Keratinocyte (primary cell): Measurements from ENCODE around the gene FAM185A. TPM values are rescaled to one million over a fixed set of nuclear protein-coding genes. Genes with fewer than 3 reads are reported as not detected.

Experiments
- DNase-seq: peaks from one replicate; pipeline ENCODE4 v3.0.0-alpha.2; 2011; ENCODE audit warnings: low read depth, missing footprints, low spot score
- FAIRE-seq: peaks from 2 replicates; lab custom pipeline; 2011; peaks lifted over from hg19 to GRCh38; lab: Jason Lieb, UNC
- H2AFZ ChIP-seq: 2 replicates; pipeline ENCODE4 v1.6.0; 2012; ENCODE audit warnings: low read length, control low read depth, inconsistent platforms; ENCODE audit not compliant: control insufficient read depth
- H3K27ac ChIP-seq: 2 replicates; pipeline ENCODE4 v1.5.1; 2011; ENCODE audit warnings: low read length; ENCODE audit not compliant: control insufficient read depth, insufficient read depth
- H3K27me3 ChIP-seq: 3 replicates; pipeline ENCODE4 v1.6.0; 2011; ENCODE audit warnings: low read length; ENCODE audit not compliant: control insufficient read depth, insufficient read depth; ENCODE audit errors: extremely low read depth
- H3K36me3 ChIP-seq, 2 experiments: 2 replicates in 1 of 2; 3 replicates in 1 of 2; pipeline ENCODE4 v1.5.1; 2011; ENCODE audit warnings: low read length in 2 of 2, mild to moderate bottlenecking in 1 of 2; ENCODE audit not compliant: control insufficient read depth in 2 of 2, insufficient read depth in 2 of 2; ENCODE audit errors: extremely low read depth in 1 of 2
- H3K4me1 ChIP-seq: 3 replicates; pipeline ENCODE4 v1.5.1; 2011; ENCODE audit warnings: low read length; ENCODE audit not compliant: control insufficient read depth, insufficient read depth; ENCODE audit errors: extremely low read depth
- H3K4me2 ChIP-seq: 3 replicates; pipeline ENCODE4 v1.6.0; 2011; ENCODE audit warnings: low read depth, low read length; ENCODE audit not compliant: control insufficient read depth, insufficient read depth; ENCODE audit errors: extremely low read depth
- H3K4me3 ChIP-seq, 3 experiments: fragments of 200-600 bp in 1 of 3; sonication (generic) in 1 of 3; 2 replicates in 2 of 3; 3 replicates in 1 of 3; pipeline ENCODE4 v1.5.1; 2011 to 2016; ENCODE audit warnings: low read length in 3 of 3, mild to moderate bottlenecking in 3 of 3, control low read depth in 2 of 3, inconsistent platforms in 1 of 3, low read depth in 1 of 3, mixed read lengths in 1 of 3, mixed run types in 1 of 3, moderate library complexity in 1 of 3; ENCODE audit not compliant: control insufficient read depth in 2 of 3, insufficient read depth in 2 of 3; ENCODE audit errors: extremely low read depth in 1 of 3
- H3K79me2 ChIP-seq: 2 replicates; pipeline ENCODE4 v1.6.0; 2012; ENCODE audit warnings: low read length; ENCODE audit not compliant: control insufficient read depth, insufficient read depth
- H3K9ac ChIP-seq: 3 replicates; pipeline ENCODE4 v1.6.0; 2011; ENCODE audit warnings: low read length; ENCODE audit not compliant: control insufficient read depth, insufficient read depth; ENCODE audit errors: extremely low read depth
- H3K9me1 ChIP-seq: 3 replicates; pipeline ENCODE4 v1.6.0; 2011; ENCODE audit warnings: low read length; ENCODE audit not compliant: control insufficient read depth, insufficient read depth; ENCODE audit errors: extremely low read depth
- H3K9me3 ChIP-seq: 2 replicates; pipeline ENCODE4 v1.5.1; 2012; ENCODE audit warnings: low read depth, low read length; ENCODE audit not compliant: control insufficient read depth
- H4K20me1 ChIP-seq: 3 replicates; pipeline ENCODE4 v1.6.0; 2011; ENCODE audit warnings: low read length; ENCODE audit not compliant: control insufficient read depth, insufficient read depth; ENCODE audit errors: extremely low read depth
- CTCF ChIP-seq, 3 experiments: IDR thresholded peaks in 1 of 3; conservative IDR thresholded peaks in 1 of 3; optimal IDR thresholded peaks in 1 of 3; 2 replicates in 2 of 3; 3 replicates in 1 of 3; pipeline versions ENCODE3 to v1.5.1; 2011; ENCODE audit warnings: low read length in 3 of 3, mild to moderate bottlenecking in 3 of 3, moderate library complexity in 2 of 3, control low read depth in 1 of 3, inconsistent platforms in 1 of 3; ENCODE audit not compliant: insufficient read depth in 2 of 3; ENCODE audit errors: extremely low read depth in 1 of 3
- EZH2 ChIP-seq: IDR thresholded peaks from one replicate; pipeline ENCODE4 v1.6.1; 2012; ENCODE audit warnings: inconsistent platforms, mild to moderate bottlenecking, low read length, moderate library complexity
- dilution Hi-C: fragments of 300-500 bp; cut with MboI; formaldehyde crosslinking; loops from one replicate; pipeline ENCODE4 v1.7.0; 2020; ENCODE audit warnings: low sequenced_read_pairs; ENCODE audit not compliant: extremely low pct_ligation_motif_present
- polyA plus RNA-seq, 5 experiments: library from polyadenylated mRNA; depleted of rRNA in 3 of 5; stranded (reverse) in 3 of 5; stranded (forward) in 1 of 5; unstranded in 1 of 5; fragments of >200 nt; gene quantifications; 1 replicate in 1 of 5; 2 replicates in 3 of 5; 3 replicates in 1 of 5; pipeline versions ENCODE4 v1.2.1 to v1.2.3, GENCODE V29; 2011 to 2012; ENCODE audit warnings: missing spikeins in 2 of 5, low read depth in 1 of 5, low replicate concordance in 1 of 5

FAM185A gene
- polyA plus RNA-seq, 1 donor (not counting 4 experiments of a cell fraction or from before 2014, with no cell fraction given), result 7.3 TPM

GRCh38 chr7:102832674-102833073 is 83.9 kb downstream of the FAM185A start:
- H3K4me2 ChIP-seq, result no peak overlapping the region
- no peak overlapping the region for H2AFZ ChIP-seq
- dilution Hi-C loops, result no loop called here
- no peak overlapping the region for H3K4me3 ChIP-seq
- H3K36me3 ChIP-seq, result peaks cover 0 to 3% of the 10 kb centered on the region in 2 experiments
- no peak overlapping the region for H3K9ac ChIP-seq
- no peak overlapping the region for H3K27ac ChIP-seq
- no peaks in the 10 kb centered on the region for H4K20me1 ChIP-seq
- no peaks in the 10 kb centered on the region for H3K79me2 ChIP-seq
- no peaks in the 10 kb centered on the region for H3K27me3 ChIP-seq
- FAIRE-seq, result no peak
- peaks cover 25% of the 10 kb centered on the region for H3K4me1 ChIP-seq
- no peaks in the 10 kb centered on the region for H3K9me1 ChIP-seq
- TF ChIP-seq CTCF (optimal IDR thresholded peaks at IDR 0.05 in 1 of 3, IDR thresholded peaks at IDR 0.05 in 1 of 3, conservative IDR thresholded peaks at IDR 0.05 in 1 of 3; ENCODE audit: extremely low read depth in 1 of 3, insufficient read depth in 2 of 3, low read length in 3 of 3), result no peak
- TF ChIP-seq EZH2, result no peak
- no peak for DNase-seq
- H3K9me3 ChIP-seq, result no peaks in the 10 kb centered on the region

- peaks cover 0 to 3% of the 10 kb centered on the region in 2 experiments for H3K36me3 ChIP-seq
- peaks cover 25% of the 10 kb centered on the region for H3K4me1 ChIP-seq
- no peaks in the 10 kb centered on the region for H3K9me3 ChIP-seq
- H2AFZ ChIP-seq, result no peak overlapping the region
- no peak for TF ChIP-seq EZH2
- no peak for TF ChIP-seq CTCF (optimal IDR thresholded peaks at IDR 0.05 in 1 of 3, IDR thresholded peaks at IDR 0.05 in 1 of 3, conservative IDR thresholded peaks at IDR 0.05 in 1 of 3; ENCODE audit: extremely low read depth in 1 of 3, insufficient read depth in 2 of 3, low read length in 3 of 3)
- no peak overlapping the region for H3K4me3 ChIP-seq
- FAIRE-seq (no peak), DNase-seq (no peak)
- no peak overlapping the region for H3K27ac ChIP-seq
- H3K9me1 ChIP-seq, result no peaks in the 10 kb centered on the region
- no peak overlapping the region for H3K9ac ChIP-seq
- H3K4me2 ChIP-seq, result no peak overlapping the region
- H3K27me3 ChIP-seq, result no peaks in the 10 kb centered on the region
- H3K79me2 ChIP-seq, result no peaks in the 10 kb centered on the region
- no peaks in the 10 kb centered on the region for H4K20me1 ChIP-seq
- dilution Hi-C loops, result no loop called here
Observed at GRCh38 chr7:102833343-102833742, 84.5 kb downstream of the FAM185A start.
